ENCODE results near the gene AP1B1. TPM values are rescaled to one million over a fixed set of nuclear protein-coding genes. Genes with fewer than 3 reads are reported as not detected.

The AP1B1 gene
- total RNA-seq, 1 donor from 2014 or later = 132 TPM

- peak; percentile 26 for ATAC-seq (ENCODE audit: low read depth)
- Mint-ChIP-seq H3K36me3 (ENCODE audit: low read depth) (peaks cover 3% of the 10 kb centered on the region), H3K4me3 (peak overlapping the region; percentile 45), H3K27ac (peak overlapping the region; percentile 64), H3K4me1 (peaks cover 25% of the 10 kb centered on the region), H3K9me3 (no peaks in the 10 kb centered on the region), H3K27me3 (no peaks in the 10 kb centered on the region)
- ChIA-PET POLR2A (interaction anchor here (1.0 to 1.1 kb wide), 2 partner anchors 9 to 23 kb away, joined by 3 read pairs; no protein-coding TSS in a partner anchor), CTCF (interaction anchor here (1.5 to 5.9 kb wide), 2 partner anchors 131 to 197 kb away, joined by 3 to 48 read pairs; no protein-coding TSS in a partner anchor)
- DNase-seq = no peak
- no peak for TF ChIP-seq CTCF (IDR thresholded peaks at IDR 0.05)
- intact Hi-C loops (cut with micrococcal nuclease) = loop anchor here (10.0 kb wide), 1 partner anchor 82 kb away; no protein-coding TSS in a partner anchor
Observed at GRCh38 chr22:29393019-29393608, 4.7 kb upstream of the AP1B1 start.

- H3K4me3 Mint-ChIP-seq = no peak overlapping the region
Observed at GRCh38 chr22:29391546-29391945, 3.2 kb upstream of the AP1B1 start.

GRCh38 chr22:29390270-29390669 lies 1.9 kb upstream of the AP1B1 start:
- DNase-seq (no peak), ATAC-seq (ENCODE audit: low read depth) (no peak)
- TF ChIP-seq CTCF (IDR thresholded peaks at IDR 0.05) = no peak
- Mint-ChIP-seq H3K4me1 (peaks cover 50% of the 10 kb centered on the region), H3K27ac (no peak overlapping the region), H3K4me3 (no peak overlapping the region), H3K36me3 (ENCODE audit: low read depth) (peaks cover 10% of the 10 kb centered on the region), H3K9me3 (no peaks in the 10 kb centered on the region), H3K27me3 (no peaks in the 10 kb centered on the region)
- intact Hi-C loops (cut with micrococcal nuclease) = loop anchor here (10.0 kb wide), 1 partner anchor 85 kb away; no protein-coding TSS in a partner anchor
- CTCF ChIA-PET = interaction anchor here (2.7 kb wide), 1 partner anchor 134 kb away, joined by 9 read pairs; no protein-coding TSS in a partner anchor
- POLR2A ChIA-PET = interaction anchor here (1.2 kb wide), 1 partner anchor 163 kb away, joined by 6 read pairs; the partner anchor contains the start of gene THOC5

More at GRCh38 chr22:29391546-29391945, 3.2 kb upstream of the AP1B1 start:
- no peaks in the 10 kb centered on the region for H3K9me3 Mint-ChIP-seq
- intact Hi-C loops (cut with micrococcal nuclease) = loop anchor here (10.0 kb wide), 1 partner anchor 83 kb away; no protein-coding TSS in a partner anchor
- DNase-seq (no peak), ATAC-seq (ENCODE audit: low read depth) (no peak)
- no peak overlapping the region for H3K27ac Mint-ChIP-seq
- peaks cover 37% of the 10 kb centered on the region for H3K4me1 Mint-ChIP-seq
- no peak for TF ChIP-seq CTCF (IDR thresholded peaks at IDR 0.05)
- H3K36me3 Mint-ChIP-seq (ENCODE audit: low read depth) = peaks cover 8% of the 10 kb centered on the region
- CTCF ChIA-PET = interaction anchor here (2.7 kb wide), 1 partner anchor 133 kb away, joined by 9 read pairs; no protein-coding TSS in a partner anchor
- H3K27me3 Mint-ChIP-seq = no peaks in the 10 kb centered on the region
- POLR2A ChIA-PET = interaction anchor here (0.6 kb wide), 1 partner anchor 196 kb away, joined by 6 read pairs; no protein-coding TSS in a partner anchor

- ChIA-PET POLR2A (interaction anchor here (0.7 to 5.2 kb wide), 5 partner anchors 8 to 968 kb away, joined by 3 to 32 read pairs (median 3); partner anchors contain the start of genes CCDC157, SF3A1 and THOC5), CTCF (interaction anchor here (1.4 to 1.9 kb wide), 2 partner anchors 25 to 135 kb away, joined by 4 to 7 read pairs; no protein-coding TSS in a partner anchor)
- Mint-ChIP-seq H3K4me1 (peaks cover 59% of the 10 kb centered on the region), H3K36me3 (ENCODE audit: low read depth) (peaks cover 17% of the 10 kb centered on the region), H3K27ac (peak overlapping the region; percentile 93), H3K4me3 (peak overlapping the region; percentile 93), H3K9me3 (no peaks in the 10 kb centered on the region), H3K27me3 (no peaks in the 10 kb centered on the region)
- DNase-seq (no peak), ATAC-seq (ENCODE audit: low read depth) (peak; percentile 3)
- TF ChIP-seq CTCF (IDR thresholded peaks at IDR 0.05) = no peak
- intact Hi-C loops (cut with micrococcal nuclease) = loop anchor here (1.0 to 5.0 kb wide), 8 partner anchors 120 to 1249 kb away; partner anchors contain the start of genes ASCC2, EWSR1, NF2 and NIPSNAP1
Observed at GRCh38 chr22:29388759-29389090, 355 bp upstream of the AP1B1 start.

- peaks cover 29% of the 10 kb centered on the region for H3K36me3 Mint-ChIP-seq (ENCODE audit: low read depth)
- peak overlapping the region; percentile 93 for H3K27ac Mint-ChIP-seq
- peaks cover 68% of the 10 kb centered on the region for H3K4me1 Mint-ChIP-seq
- H3K9me3 Mint-ChIP-seq = no peaks in the 10 kb centered on the region
- DNase-seq = no peak
- intact Hi-C loops (cut with micrococcal nuclease) = loop anchor here (1.0 to 5.0 kb wide), 5 partner anchors 22 to 1251 kb away; partner anchors contain the start of genes ASCC2 and SLC35E4
- H3K27me3 Mint-ChIP-seq = no peaks in the 10 kb centered on the region
- peak overlapping the region; percentile 93 for H3K4me3 Mint-ChIP-seq
- ChIA-PET POLR2A (interaction anchor here (0.8 to 5.2 kb wide), 6 partner anchors 10 to 167 kb away, joined by 3 to 32 read pairs (median 6); partner anchors contain the start of gene THOC5), CTCF (interaction anchor here (0.8 to 1.2 kb wide), 3 partner anchors 16 to 138 kb away, joined by 3 to 6 read pairs (median 3); no protein-coding TSS in a partner anchor)
- no peak for ATAC-seq (ENCODE audit: low read depth)
- no peak for TF ChIP-seq CTCF (IDR thresholded peaks at IDR 0.05)
Observed at GRCh38 chr22:29386708-29387107, 1.7 kb downstream of the AP1B1 start.

Measured in activated B cell treated with CpG ODN at 0.5 μM for 24 hours (primary cell).